HG03575 (cell line): ENCODE results near the gene ZNF254.
"Not testable (repeated sequence)": the region's sequence is repeated elsewhere in the genome, so short reads cannot be mapped to it uniquely, and the experiment has no call there.

Experiments
- ATAC-seq: cut with Tn5 transposase; IDR thresholded peaks from one replicate; pipeline ENCODE4 v1.9.1; 2021; ENCODE audit not compliant: unreplicated experiment, insufficient number of reproducible peaks, low FRiP score; ENCODE audit errors: extremely low read depth

Gene ZNF254

GRCh38 chr19:24065865-24066604 lies 21.0 kb upstream of the ZNF254 start:
- no peak for ATAC-seq

GRCh38 chr19:24069905-24070657 lies 16.9 kb upstream of the ZNF254 start:
- no peak for ATAC-seq

DNA sequence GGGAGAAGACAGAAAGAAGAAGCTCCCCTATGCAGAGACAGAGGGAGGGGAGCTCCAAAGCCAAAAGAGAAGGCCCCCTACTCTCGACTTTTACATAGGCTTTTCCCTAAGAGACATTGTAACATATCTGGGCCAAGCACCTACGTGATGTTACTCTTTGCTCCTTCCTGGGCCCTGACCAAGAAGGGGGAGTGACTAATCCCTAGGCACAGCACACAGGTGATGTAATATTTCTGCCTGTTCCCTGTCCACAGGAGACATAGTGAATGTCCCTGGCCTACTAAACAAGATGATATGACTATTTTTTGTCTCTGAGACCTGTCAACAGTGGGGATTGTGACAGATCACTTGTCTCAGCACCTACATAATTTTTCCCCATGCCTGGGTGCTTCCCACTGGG lies 15.9 kb upstream of the ZNF254 start:
- no peak for ATAC-seq

GRCh38 chr19:24072720-24073119 lies 14.3 kb upstream of the ZNF254 start:
- no peak for ATAC-seq

DNA sequence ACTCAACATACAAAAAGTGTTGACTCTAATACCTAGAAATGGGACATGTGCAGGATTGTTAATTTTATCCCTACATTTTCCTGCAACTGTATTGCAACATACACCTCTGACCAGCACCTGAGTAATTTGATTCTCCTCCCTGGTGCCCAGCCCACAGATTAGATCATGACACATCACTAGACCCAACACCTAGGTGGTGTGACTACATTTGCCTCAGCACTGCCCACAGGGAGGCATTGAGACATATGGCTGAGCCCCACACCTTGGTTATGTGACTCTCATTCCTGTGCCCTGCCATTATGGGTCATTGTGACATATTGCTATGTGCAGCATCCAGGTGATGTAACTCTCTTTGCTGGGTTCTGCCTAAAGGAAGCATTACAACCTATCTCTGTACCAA lies 13.2 kb upstream of the ZNF254 start:
- no peak for ATAC-seq

- no peak for ATAC-seq
Measured at GRCh38 chr19:24074720-24075454, 12.1 kb upstream of the ZNF254 start.

GRCh38 chr19:24075530-24075929 lies 11.5 kb upstream of the ZNF254 start:
- ATAC-seq: not testable (repeated sequence)

DNA sequence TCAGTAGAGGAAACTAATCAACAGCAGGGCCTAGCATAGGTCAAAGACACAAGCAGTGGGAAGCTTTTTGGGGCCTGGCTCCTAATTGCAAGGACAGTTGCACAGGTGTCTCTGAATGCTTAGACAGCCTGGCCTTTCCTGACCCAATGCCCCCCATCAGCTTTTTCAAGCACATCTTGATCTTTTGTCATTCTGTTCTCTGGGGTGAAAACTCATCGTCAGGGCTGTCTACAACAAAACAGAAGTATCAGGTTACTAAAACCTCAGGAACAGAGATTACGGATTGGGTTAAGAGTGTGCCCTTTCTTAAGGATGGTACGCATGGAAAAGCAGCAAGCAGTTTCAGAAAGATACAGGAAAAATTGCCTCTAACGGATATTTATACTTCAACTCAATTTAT lies 8.3 kb upstream of the ZNF254 start:
- no peak for ATAC-seq

DNA sequence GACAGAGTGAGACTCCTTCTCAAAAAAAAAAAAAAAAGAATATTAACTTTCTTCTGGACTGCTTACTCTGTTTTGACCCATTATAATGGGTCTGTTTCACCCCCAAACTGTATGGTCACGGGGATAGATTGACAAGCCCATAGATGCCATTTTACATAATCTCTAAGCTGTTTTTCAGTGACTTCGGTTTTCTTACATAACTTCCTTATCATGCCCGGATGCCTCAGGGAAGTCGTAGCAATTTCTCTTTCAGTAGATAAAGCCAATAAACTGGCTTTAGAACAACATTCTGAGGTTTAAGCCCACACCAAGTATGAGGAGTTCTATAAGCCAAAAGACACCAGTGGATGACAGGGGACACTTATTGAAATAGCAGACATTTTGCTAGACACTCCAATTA lies 5.9 kb upstream of the ZNF254 start:
- no peak for ATAC-seq

DNA sequence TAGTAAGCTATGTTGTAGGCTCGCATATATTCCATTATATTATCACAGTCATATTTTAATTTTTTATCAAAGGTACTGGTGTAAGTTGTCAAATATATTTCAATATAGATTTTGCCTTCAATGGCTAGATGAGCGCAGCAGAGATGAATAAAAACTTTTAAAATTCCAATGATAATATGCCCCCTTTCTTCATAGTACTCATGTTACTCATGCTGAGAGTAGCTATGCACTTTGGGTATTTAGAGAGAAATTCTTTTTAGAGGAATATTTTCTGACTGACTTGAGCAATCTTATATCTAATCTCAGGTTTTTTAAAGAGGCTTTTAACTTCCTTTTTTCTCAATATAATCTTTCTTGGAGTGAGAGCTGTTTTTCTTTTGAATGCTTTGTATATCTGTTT lies 11.4 kb downstream of the ZNF254 start:
- ATAC-seq: no peak

DNA sequence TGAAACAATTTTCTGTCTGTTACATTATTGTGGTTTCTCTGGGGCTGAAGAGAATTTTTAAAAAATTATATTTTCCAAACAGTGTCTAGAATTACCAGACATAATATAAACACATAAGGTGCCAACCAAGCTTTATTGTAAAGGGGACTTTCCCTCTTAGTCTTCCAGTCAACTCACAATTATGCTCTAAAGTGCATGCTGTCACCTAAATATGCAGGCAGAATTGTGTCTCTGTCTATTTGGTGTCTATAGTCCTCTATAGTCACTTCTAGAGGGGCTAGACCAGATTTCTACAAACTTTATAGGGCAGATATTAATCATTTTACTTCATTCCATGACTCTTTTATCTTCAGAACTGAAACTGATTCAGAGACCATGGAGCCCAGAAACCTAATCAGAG lies 12.8 kb downstream of the ZNF254 start:
- no peak for ATAC-seq

GRCh38 chr19:24100597-24100996 lies 13.6 kb downstream of the ZNF254 start:
- ATAC-seq: not testable (repeated sequence)

- ATAC-seq: no peak
Measured at GRCh38 chr19:24101459-24102115, 14.6 kb downstream of the ZNF254 start.

- ATAC-seq: no peak
Measured at GRCh38 chr19:24127601-24128000, 40.6 kb downstream of the ZNF254 start.

DNA sequence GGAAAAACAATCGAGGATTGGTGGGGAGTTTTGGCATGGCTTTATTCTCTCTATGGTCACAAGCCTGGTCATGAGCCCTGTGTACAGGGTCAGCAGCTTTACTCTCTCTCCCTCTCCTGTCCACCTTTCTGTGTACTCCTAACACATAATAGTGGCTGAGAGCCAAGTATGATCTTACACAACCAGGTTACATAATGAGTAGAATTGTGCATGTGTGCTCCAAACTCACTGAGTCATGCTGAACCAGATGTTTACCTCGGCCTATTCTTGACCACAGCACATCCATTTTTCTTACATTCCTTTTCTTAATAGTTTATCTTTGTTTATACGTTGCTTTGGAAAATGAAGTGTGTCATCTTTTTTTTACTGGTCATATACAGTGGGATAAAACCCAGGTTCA lies 53.1 kb downstream of the ZNF254 start:
- no peak for ATAC-seq

DNA sequence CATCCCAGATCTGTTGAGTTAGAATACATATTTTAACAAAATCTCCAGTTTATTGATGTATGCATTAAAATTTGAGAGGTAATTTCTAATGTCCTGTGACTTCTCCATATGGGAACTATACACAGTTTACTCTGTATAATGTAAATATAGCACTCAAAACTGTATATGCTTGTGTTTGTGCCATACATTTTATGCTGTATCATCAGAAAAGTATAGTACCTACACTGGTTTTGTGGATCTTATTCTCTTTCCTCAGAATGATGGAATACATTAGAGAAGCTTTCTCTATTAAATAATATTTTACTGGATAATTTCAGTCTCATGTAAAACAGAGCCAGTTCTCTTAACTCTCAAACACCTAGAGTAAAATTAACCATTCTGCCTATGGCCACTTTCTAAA lies 53.6 kb downstream of the ZNF254 start:
- ATAC-seq: no peak

GRCh38 chr19:24141612-24142011 lies 54.6 kb downstream of the ZNF254 start:
- ATAC-seq: no peak

DNA sequence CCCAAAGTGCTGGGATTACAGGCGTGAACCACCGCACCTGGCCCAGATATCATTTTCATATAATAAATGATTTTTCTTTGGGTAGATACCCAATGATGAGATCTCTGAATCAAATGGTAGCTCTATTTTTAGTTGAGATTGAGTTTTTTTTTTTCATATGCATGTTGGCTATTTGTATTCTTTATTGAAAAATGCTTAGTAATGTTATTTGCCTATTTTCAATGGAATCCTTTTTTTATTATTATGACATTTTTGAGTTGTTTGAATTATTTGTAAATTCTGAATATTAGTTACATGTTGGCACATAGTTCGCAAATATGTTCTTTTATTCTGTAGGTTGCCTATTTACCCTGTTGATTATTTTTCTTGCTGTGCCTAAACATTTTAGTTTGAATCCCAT lies 55.8 kb downstream of the ZNF254 start:
- no peak for ATAC-seq

DNA sequence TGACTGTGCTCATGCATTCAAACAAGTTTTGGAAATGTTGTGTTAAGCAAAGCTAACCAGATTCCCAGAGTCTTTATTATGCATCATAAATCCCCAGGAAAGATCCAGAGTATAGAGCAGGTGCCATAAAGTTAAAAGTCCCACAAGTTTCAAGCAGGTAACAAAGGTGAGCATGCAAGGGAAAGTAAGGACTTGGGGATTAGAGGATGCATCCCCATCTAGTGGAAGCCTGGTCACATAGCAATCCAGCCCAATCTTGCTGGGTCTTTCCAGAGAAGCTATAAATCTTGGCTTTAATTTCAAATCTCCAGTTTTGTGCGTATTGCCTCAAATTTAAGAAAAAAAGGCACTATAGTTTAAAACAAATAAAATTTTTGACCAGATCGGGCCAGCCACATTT lies 72.7 kb downstream of the ZNF254 start:
- no peak for ATAC-seq
